ENCODE results near the gene CDKAL1. TPM values are rescaled to one million over a fixed set of nuclear protein-coding genes. Genes with fewer than 3 reads are reported as not detected.

CDKAL1 gene
- total and polyA plus RNA-seq, 2 donors (not counting 3 experiments of a cell fraction or from before 2014, with no cell fraction given) = 6.1 to 20.5 TPM

- DNase-seq (ENCODE audit: low read depth, low spot score) = no peak
- no TSS peak for BruUV-seq (replicated peaks)
- Histone ChIP-seq H4K20me1 (replicated peaks; ENCODE audit: control insufficient read depth, extremely low read depth, insufficient read depth, low read length) (no peaks in the 10 kb centered on the region), H3K27me3 (ENCODE audit: control insufficient read depth in 2 of 2, insufficient read depth in 2 of 2, low read length in 2 of 2) (no peaks in the 10 kb centered on the region), H3K79me2 (ENCODE audit: control insufficient read depth, insufficient read depth, low read length) (no peaks in the 10 kb centered on the region), H3K4me3 (replicated peaks in 1 of 3; ENCODE audit: insufficient read depth in 1 of 3, low read depth in 1 of 3, low read length in 3 of 3) (no peak overlapping the region), H3K9ac (replicated peaks; ENCODE audit: extremely low read depth, insufficient read depth, low read length) (no peak overlapping the region), H3K4me2 (ENCODE audit: insufficient read depth, low read length) (no peak overlapping the region), H3K9me1 (replicated peaks; ENCODE audit: control insufficient read depth, extremely low read depth, insufficient read depth, low read length) (no peaks in the 10 kb centered on the region), H3K36me3 (ENCODE audit: control insufficient read depth in 2 of 2, extremely low read depth in 1 of 2, insufficient read depth in 2 of 2, low read length in 2 of 2) (no peaks in the 10 kb centered on the region), H3K9me3 (replicated peaks; ENCODE audit: control insufficient read depth, insufficient read depth, low read length) (no peaks in the 10 kb centered on the region), H3K27ac (ENCODE audit: insufficient read depth, low read depth, low read length) (no peak overlapping the region), H2AFZ (ENCODE audit: low read depth, low read length) (no peak overlapping the region), H3K4me1 (ENCODE audit: control insufficient read depth, extremely low read depth, insufficient read depth, low read length) (no peaks in the 10 kb centered on the region)
- CTCF ChIA-PET = no interaction called here
- intact Hi-C loops (cut with micrococcal nuclease) = no loop called here
- dilution Hi-C loops (cut with MboI; ENCODE audit: extremely low pct_ligation_motif_present, low sequenced_read_pairs) = no loop called here
- TF ChIP-seq GATA2 (IDR thresholded peaks at IDR 0.05; ENCODE audit: insufficient read depth, insufficient read length, low read depth, low read length) (no peak), EZH2 (IDR thresholded peaks at IDR 0.05; ENCODE audit: borderline replicate concordance, low read depth, low read length, severe bottlenecking) (no peak), JUN (IDR thresholded peaks at IDR 0.05; ENCODE audit: borderline replicate concordance, insufficient read depth, insufficient read length, low read depth) (no peak), POLR2A (IDR thresholded peaks at IDR 0.05; ENCODE audit: low read depth, low read length) (no peak), FOS (IDR thresholded peaks at IDR 0.05; ENCODE audit: borderline replicate concordance, insufficient read depth, low read length) (no peak), POLR2AphosphoS5 (IDR thresholded peaks at IDR 0.05; ENCODE audit: insufficient read depth, low read depth, low read length) (no peak), MYC (IDR thresholded peaks at IDR 0.05; ENCODE audit: low read depth, low read length) (no peak)
- TF ChIP-seq, protein P1, sequence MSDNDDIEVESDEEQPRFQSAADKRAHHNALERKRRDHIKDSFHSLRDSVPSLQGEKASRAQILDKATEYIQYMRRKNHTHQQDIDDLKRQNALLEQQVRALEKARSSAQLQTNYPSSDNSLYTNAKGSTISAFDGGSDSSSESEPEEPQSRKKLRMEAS (IDR thresholded peaks at IDR 0.05; ENCODE audit: insufficient read depth, insufficient read length) = no peak
- TF ChIP-seq, protein P2, sequence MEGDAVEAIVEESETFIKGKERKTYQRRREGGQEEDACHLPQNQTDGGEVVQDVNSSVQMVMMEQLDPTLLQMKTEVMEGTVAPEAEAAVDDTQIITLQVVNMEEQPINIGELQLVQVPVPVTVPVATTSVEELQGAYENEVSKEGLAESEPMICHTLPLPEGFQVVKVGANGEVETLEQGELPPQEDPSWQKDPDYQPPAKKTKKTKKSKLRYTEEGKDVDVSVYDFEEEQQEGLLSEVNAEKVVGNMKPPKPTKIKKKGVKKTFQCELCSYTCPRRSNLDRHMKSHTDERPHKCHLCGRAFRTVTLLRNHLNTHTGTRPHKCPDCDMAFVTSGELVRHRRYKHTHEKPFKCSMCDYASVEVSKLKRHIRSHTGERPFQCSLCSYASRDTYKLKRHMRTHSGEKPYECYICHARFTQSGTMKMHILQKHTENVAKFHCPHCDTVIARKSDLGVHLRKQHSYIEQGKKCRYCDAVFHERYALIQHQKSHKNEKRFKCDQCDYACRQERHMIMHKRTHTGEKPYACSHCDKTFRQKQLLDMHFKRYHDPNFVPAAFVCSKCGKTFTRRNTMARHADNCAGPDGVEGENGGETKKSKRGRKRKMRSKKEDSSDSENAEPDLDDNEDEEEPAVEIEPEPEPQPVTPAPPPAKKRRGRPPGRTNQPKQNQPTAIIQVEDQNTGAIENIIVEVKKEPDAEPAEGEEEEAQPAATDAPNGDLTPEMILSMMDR (IDR thresholded peaks at IDR 0.05; ENCODE audit: extremely low read depth in 1 of 2, insufficient read depth in 1 of 2, low read depth in 1 of 2, low read length in 2 of 2) = no peak
- POLR2A ChIA-PET = no interaction called here
- FAIRE-seq = no peak
These were observed 411.8 kb downstream of the CDKAL1 start for GRCh38 chr6:20946022-20946421.
